ENCODE results near the gene NKX1-2.

- TF ChIP-seq CTCF (IDR thresholded peaks at IDR 0.05 in 8 of 11, conservative IDR thresholded peaks at IDR 0.05 in 3 of 11) (no peak), POLR2AphosphoS5 (IDR thresholded peaks at IDR 0.05) (no peak), POLR2A (IDR thresholded peaks at IDR 0.05) (no peak)
Observed at GRCh38 chr10:124450012-124450782, at the start of gene NKX1-2.

Data from spleen (tissue), 7 donors.